H1 (cell line): ENCODE results near the gene SNX3. TPM values are rescaled to one million over a fixed set of nuclear protein-coding genes. Genes with fewer than 3 reads are reported as not detected.

Experiments
- CBX5 ChIP-seq: fragments of 300-800, 300-1000 bp; sonication (generic); IDR thresholded peaks from 2 replicates; pipeline ENCODE4 v1.7.1; 2016; ENCODE audit warnings: antibody characterized with exemption, low read length, low read depth
- JUND ChIP-seq: IDR thresholded peaks from 2 replicates; pipeline ENCODE4 v1.6.1; 2011; ENCODE audit warnings: mild to moderate bottlenecking, improper control_type of control experiment, low read length
- KDM1A ChIP-seq: fragments of 200-600, 300-600 bp; sonication (generic); IDR thresholded peaks from 2 replicates; pipeline ENCODE4 v1.7.1; 2016; ENCODE audit warnings: mild to moderate bottlenecking, low read length, borderline replicate concordance
- polyA plus RNA-seq, 7 experiments: library from polyadenylated mRNA; depleted of rRNA in 3 of 7; stranded (reverse) in 5 of 7; unstranded in 2 of 7; fragments of >200 nt in 5 of 7; fragments of 200-250 nt in 2 of 7; gene quantifications; 1 replicate in 5 of 7; 2 replicates in 1 of 7; 4 replicates in 1 of 7; pipeline versions ENCODE4 v1.2.1 to v1.2.3, GENCODE V29; 2011 to 2013; ENCODE audit warnings: missing spikeins in 2 of 7, mixed read lengths in 2 of 7
- total RNA-seq: library from RNA; stranded (reverse); fragmentation: NEBNext Ultra II Directional; extraction: Animal tissue kit (Norgen Biotek cat#: 25700); gene quantifications from 2 replicates; pipeline ENCODE4 v1.2.1, GENCODE V29; 2021

The SNX3 gene
- total and polyA plus RNA-seq, 2 of the 8 experiments (the other 6 are each of a cell fraction or from before 2014, with no cell fraction given) = 72.5 to 150 TPM

DNA sequence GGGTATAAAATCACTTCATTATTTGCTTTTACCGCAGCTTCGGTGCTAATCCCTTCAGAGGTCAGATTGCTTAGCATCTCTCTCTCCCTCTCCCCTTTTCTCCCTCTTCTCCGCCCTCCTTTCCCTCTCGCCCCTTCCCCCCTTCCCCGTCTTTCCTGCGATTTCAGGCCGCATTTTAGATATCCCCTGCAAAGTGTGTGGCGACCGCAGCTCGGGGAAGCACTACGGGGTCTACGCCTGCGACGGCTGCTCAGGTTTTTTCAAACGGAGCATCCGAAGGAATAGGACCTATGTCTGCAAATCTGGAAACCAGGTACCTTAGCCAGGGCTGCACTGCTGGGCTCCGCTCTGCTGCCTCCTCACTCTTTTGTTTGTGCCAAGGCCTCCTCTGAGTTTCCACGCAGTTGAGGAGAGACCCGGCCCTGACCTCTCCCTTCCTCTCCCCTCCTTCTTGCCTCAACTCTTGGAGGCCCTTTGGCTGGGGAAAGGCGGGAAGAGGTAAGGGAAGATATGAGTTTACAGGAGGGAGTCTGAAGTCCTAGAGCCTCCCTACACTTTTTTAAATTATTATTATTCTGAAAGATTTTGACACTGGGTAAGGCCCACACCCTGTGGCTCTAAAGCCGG lies 89.4 kb downstream of the SNX3 start (continued):
- no peak for TF ChIP-seq JUND
- no peak for TF ChIP-seq CBX5
- no peak for TF ChIP-seq KDM1A
